HG03139 (cell line): ENCODE data around the gene MFSD6.
"Not testable (repeated sequence)": the region's sequence is repeated elsewhere in the genome, so short reads cannot be mapped to it uniquely, and the experiment has no call there.

ENCODE experiments used
- ATAC-seq: cut with Tn5 transposase; IDR thresholded peaks from one replicate; pipeline ENCODE4 v1.9.1; 2021; ENCODE audit not compliant: unreplicated experiment

MFSD6 gene

GRCh38 chr2:190460487-190460886, 52.3 kb downstream of the MFSD6 start:
- ATAC-seq: no peak

- ATAC-seq: no peak
Observed at GRCh38 chr2:190462181-190462580, 54.0 kb downstream of the MFSD6 start.

GRCh38 chr2:190462611-190463010, 54.5 kb downstream of the MFSD6 start:
- ATAC-seq: no peak

GRCh38 chr2:190465060-190465459, 56.9 kb downstream of the MFSD6 start:
- no peak for ATAC-seq

DNA sequence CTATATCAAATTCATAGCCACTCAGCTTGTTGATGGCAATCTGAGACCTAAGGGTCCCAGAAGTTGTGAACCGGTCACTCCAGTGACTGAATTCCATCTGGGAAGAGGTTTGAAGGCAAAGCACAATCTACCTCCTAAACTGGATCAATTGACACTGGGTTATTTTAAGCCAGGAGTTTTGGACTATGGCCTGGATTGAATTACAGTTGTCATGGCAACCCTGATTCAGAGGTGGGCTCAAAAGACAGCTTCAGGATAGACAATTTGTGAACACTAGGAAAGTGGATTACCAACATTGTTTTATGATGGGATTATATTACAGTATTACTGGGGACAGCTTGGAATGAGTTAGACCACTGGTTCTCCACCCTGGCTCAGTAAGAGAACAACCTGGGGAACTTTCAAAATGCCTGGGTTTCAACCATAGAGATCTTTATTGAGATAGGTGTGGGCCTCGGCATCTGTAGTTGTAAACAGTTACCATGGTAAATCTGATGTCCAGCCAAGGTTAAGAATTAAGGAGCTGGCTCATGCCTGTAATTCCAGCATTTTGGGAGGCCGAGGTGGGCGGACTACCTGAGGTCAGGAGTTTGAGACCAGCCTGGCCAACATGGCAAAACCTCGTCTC, 58.8 kb downstream of the MFSD6 start:
- no peak for ATAC-seq

GRCh38 chr2:190467575-190468083, 59.5 kb downstream of the MFSD6 start:
- no peak for ATAC-seq

GRCh38 chr2:190468354-190468753, 60.2 kb downstream of the MFSD6 start:
- ATAC-seq: not testable (repeated sequence)

GRCh38 chr2:190468814-190469569, 60.8 kb downstream of the MFSD6 start:
- peak; percentile 65 for ATAC-seq

DNA sequence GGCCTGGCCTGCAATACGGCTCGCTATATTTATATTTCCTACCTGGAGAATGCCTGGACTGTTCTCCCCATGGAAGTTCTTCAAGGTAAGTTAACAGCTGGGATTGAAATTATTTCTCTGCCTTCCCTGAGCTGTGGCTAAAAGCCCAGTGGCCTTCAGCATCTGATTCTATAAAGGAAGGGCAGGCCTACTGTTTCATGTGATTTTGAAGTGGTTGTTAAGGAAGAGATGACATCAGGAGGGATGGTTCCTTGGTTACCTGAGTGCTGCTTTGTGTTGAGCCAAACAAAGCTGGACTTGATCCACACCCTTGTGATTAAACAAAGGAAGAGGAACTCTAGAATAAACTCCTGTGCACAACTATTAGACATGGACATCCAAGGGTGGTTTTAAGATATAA, 61.6 kb downstream of the MFSD6 start:
- no peak for ATAC-seq

GRCh38 chr2:190470256-190470826, 62.2 kb downstream of the MFSD6 start:
- no peak for ATAC-seq

DNA sequence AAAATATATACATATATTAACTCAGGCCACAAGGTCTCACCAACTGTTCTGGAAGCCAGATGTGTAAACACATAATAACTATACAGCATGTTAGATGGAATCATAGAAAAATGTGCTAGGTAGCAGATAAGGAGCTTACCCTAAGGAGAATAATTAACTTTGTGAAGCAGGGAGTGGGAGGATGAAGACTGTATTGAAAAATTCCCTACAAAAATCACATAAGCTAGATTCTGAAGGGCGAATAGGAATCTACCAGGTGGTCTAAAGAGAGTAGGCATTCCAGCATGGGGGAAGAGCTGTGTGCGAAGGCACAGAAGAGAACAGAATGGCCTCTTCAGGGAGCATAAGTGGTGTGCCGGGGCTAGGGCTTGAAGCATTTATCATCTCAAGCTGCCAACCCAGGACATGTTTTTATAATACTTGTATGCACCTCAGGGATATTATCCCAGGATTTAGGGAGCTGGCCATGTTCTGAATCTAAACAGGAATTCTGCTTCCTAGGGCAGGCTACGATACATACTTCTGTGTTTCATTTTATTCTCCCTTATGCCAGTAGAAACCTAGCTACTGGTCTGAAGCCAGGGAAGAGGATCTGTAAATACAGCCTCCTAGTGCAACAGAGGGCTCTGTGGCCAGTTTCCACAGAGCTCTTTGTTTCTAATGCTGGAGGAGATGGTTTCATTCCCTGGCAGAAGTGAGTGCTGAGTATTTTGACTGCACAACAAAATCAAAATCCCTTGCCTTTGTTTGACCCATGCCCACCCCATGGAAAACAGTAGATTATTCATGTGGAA, 69.7 kb downstream of the MFSD6 start:
- no peak for ATAC-seq

DNA sequence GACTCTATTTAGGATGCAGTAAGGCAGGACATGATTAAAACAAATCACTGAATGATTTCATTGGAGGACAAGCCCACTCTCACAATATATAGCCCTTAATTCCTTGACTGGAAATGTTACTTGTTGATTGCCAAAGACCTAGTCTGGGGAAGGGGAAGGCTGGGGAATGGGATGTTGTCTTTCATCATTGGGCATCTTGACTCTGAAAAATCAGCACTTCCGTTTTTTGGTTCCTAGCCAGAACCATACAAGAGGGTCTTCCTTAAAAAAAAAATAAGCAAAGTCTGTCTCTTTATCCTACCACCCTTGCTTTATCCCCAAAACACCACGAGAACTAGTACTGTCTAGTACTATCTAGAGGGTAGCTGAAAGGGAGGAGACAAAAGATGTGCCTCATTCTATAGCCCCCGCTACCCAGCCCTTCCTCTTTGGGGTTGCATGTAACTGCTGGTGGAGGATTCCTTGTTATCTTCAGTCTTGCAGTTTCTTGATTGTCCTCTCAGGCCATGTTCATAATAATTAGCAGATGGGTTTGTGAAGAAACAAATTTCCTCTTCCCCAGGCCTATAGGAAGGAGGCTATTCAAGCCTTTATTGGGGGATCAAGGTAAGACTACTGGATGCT, 70.5 kb downstream of the MFSD6 start:
- no peak for ATAC-seq

DNA sequence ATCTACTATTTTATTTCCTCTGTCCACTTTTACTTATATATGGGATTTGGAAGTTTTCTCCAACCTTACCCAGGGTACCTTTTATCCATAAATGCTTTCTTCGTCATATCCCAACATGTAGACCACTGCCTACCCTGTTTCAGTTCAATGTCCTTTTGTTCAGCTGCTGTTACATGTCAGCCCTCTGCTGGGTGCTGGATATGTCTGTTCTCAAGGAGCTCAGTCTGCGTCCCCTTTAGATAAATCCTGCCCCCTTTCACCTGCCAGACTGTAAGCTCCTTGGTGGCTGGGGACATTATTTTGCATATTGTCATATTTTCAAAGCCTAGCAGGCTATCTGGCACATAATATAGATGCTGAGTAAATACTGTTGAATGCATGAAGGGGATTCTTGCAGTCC, 73.2 kb downstream of the MFSD6 start:
- ATAC-seq: no peak

DNA sequence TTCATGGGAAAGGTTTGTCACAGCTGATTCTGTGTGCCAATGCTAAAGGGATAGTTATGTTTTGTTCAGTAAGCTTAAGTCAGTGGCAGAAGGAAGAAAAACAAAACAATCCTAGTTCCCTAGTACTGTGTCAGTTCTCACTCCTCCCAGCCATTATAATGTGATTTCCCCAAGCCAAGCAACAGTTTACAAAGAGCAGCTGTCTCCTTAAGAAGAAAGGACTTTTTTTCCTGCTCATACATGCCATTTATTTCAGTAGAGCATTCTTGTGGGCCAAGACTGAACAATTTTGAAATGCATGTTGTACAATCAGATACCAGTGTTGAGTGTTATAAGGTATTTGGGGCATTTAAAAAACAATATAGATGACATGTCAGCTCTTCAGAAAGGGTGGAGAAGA, 74.3 kb downstream of the MFSD6 start:
- ATAC-seq: no peak

GRCh38 chr2:190486037-190486623, 78.0 kb downstream of the MFSD6 start:
- ATAC-seq: no peak

GRCh38 chr2:190488516-190489233, 80.5 kb downstream of the MFSD6 start:
- ATAC-seq: no peak

- no peak for ATAC-seq
Observed at GRCh38 chr2:190489475-190489874, 81.3 kb downstream of the MFSD6 start.

- ATAC-seq: no peak
Observed at GRCh38 chr2:190490502-190490901, 82.3 kb downstream of the MFSD6 start.

GRCh38 chr2:190493095-190493494, 84.9 kb downstream of the MFSD6 start:
- no peak for ATAC-seq
